ENCODE measurements around the gene TLK1. TPM values are rescaled to one million over a fixed set of nuclear protein-coding genes. Genes with fewer than 3 reads are reported as not detected.
A peak's percentile ranks its signal among the peaks of the same experiment; 100 is the strongest.

TLK1 gene
- total RNA-seq (2014; rRNA removed; shearing (Covaris generic)): 39.7 and 41.2 TPM in 2 replicates
- 37.0 and 45.0 TPM in 2 replicates for polyA plus RNA-seq (2016; fragmentation: Nextera tagmentation; extraction: Ambion mirVana)
- long read RNA-seq, partial matches to known transcripts: 10 of 28 reads
- long read RNA-seq, other reads (novel, unspliced or antisense): 18 of 28 reads

GRCh38 chr2:171160119-171160955 lies at the start of gene TLK1:
Gene TLK1, minus strand, starts transcription at chr2:171160893. Its CDS starts 465 bp downstream, at chr2:171160428.
- H3K4me3 Mint-ChIP-seq: peak within 1 kb of the TSS; percentile 89
- peak; percentile 72 for ATAC-seq
- peaks cover 46% of the 10 kb centered on the region for H3K4me1 ChIP-seq (ENCODE audit: insufficient read depth)
- no peaks in the 10 kb centered on the region; the same call in 1 of the 2 replicates for H3F3A ChIP-seq (replicated peaks; ENCODE audit: low read depth)
- H3K4me3 ChIP-seq: peak within 1 kb of the TSS; percentile 92
- peak; percentile 82 for DNase-seq (ENCODE audit: low spot score)
- peaks cover 9% of the 10 kb centered on the region for H3K27me3 Mint-ChIP-seq (ENCODE audit: insufficient read depth, low read depth, poor library complexity)
- H3K36me3 Mint-ChIP-seq (ENCODE audit: low read depth): peaks cover 7% of the 10 kb centered on the region; the same call in 1 of the 3 replicates
- H3K36me3 ChIP-seq (ENCODE audit: insufficient read depth): no peaks in the 10 kb centered on the region
- peaks cover 56% of the 10 kb centered on the region for H3K79me2 ChIP-seq (replicated peaks; ENCODE audit: insufficient read depth)
- peak within 1 kb of the TSS; percentile 86 for H3K4me2 ChIP-seq
- peaks cover 47% of the 10 kb centered on the region for H3K4me1 Mint-ChIP-seq
- TF ChIP-seq POLR2AphosphoS5 (IDR thresholded peaks at IDR 0.05; ENCODE audit: low read depth): peak; percentile 39; the same call in 1 of the 2 replicates
- no peak for TF ChIP-seq ZNF331 (CRISPR knock-in tag; IDR thresholded peaks at IDR 0.05; ENCODE audit: low read depth)
- peak; percentile 45; the same call in 1 of the 2 replicates for TF ChIP-seq CREB1 (CRISPR knock-in tag; IDR thresholded peaks at IDR 0.05; ENCODE audit: low read depth)
- H2AFZ ChIP-seq: peak within 1 kb of the TSS; percentile 84
- peaks cover 3% of the 10 kb centered on the region; the same call in 2 of the 3 replicates for H3K9me3 Mint-ChIP-seq
- peak within 1 kb of the TSS; percentile 96 for H3K27ac Mint-ChIP-seq
- peak within 1 kb of the TSS; percentile 99 for H3K27ac ChIP-seq (ENCODE audit: low read depth)
- no peaks in the 10 kb centered on the region for H3K27me3 ChIP-seq (ENCODE audit: insufficient read depth)
- peaks cover 20% of the 10 kb centered on the region; the same call in 1 of the 2 replicates for H4K20me1 ChIP-seq (replicated peaks; ENCODE audit: insufficient read depth)
- no peaks in the 10 kb centered on the region for H3K9me2 ChIP-seq (ENCODE audit: insufficient read depth)

DNA sequence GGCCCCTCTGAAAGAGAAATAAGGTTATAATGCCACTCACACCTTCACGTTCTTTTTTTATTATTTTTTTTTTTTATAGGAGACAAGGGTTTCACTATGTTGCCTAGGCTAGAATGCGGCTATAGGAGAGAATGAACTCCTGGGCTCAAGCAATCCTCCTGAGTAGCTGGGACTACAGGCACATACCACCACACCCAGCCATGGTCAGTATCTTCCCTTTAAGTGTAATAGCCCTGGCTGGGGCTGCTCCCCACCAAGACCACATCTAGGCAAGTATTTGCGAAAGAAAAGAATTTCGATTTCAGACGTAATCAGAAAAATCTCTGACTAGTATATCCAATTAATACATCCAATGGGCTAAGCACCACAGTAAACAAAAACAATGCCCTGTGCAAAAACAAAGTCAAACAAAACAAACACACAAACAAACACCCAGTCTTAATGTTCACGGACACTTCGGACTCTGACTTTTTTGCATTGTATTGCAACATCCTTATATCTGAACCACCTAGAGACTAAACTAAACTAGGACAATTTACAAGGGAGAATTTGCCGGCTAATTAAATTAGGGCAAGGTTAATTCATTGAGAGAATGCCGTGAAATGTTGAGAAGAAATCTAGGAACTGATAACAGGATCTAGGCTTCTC lies 49.6 kb upstream of the TLK1 start:
- no peak overlapping the region for H3K4me2 ChIP-seq
- peaks cover 3% of the 10 kb centered on the region; the same call in 2 of the 3 replicates for H3K36me3 Mint-ChIP-seq (ENCODE audit: low read depth)
- no peaks in the 10 kb centered on the region for H3K79me2 ChIP-seq (replicated peaks; ENCODE audit: insufficient read depth)
- peaks cover 41% of the 10 kb centered on the region for H3K4me1 ChIP-seq (ENCODE audit: insufficient read depth)
- H3K4me1 Mint-ChIP-seq: peaks cover 47% of the 10 kb centered on the region
- H3K27ac ChIP-seq (ENCODE audit: low read depth): peak overlapping the region; percentile 27; the same call in 1 of the 2 replicates
- peak overlapping the region; percentile 4; the same call in 1 of the 2 replicates for H3K27ac Mint-ChIP-seq
- H3K27me3 ChIP-seq (ENCODE audit: insufficient read depth): no peaks in the 10 kb centered on the region
- H3K36me3 ChIP-seq (ENCODE audit: insufficient read depth): no peaks in the 10 kb centered on the region; the same call in 1 of the 2 replicates
- H3F3A ChIP-seq (replicated peaks; ENCODE audit: low read depth): no peaks in the 10 kb centered on the region
- peak; percentile 14 for DNase-seq (ENCODE audit: low spot score)
- H3K4me3 Mint-ChIP-seq: no peak overlapping the region
- H4K20me1 ChIP-seq (replicated peaks; ENCODE audit: insufficient read depth): no peaks in the 10 kb centered on the region
- no peaks in the 10 kb centered on the region; the same call in 1 of the 3 replicates for H3K9me3 Mint-ChIP-seq
- no peaks in the 10 kb centered on the region for H3K9me2 ChIP-seq (ENCODE audit: insufficient read depth)
- peak overlapping the region; percentile 23; the same call in 1 of the 2 replicates for H2AFZ ChIP-seq
- H3K27me3 Mint-ChIP-seq (ENCODE audit: insufficient read depth, low read depth, poor library complexity): no peaks in the 10 kb centered on the region
- ATAC-seq: peak; percentile 65
- H3K4me3 ChIP-seq: no peak overlapping the region
- TF ChIP-seq, protein P1, sequence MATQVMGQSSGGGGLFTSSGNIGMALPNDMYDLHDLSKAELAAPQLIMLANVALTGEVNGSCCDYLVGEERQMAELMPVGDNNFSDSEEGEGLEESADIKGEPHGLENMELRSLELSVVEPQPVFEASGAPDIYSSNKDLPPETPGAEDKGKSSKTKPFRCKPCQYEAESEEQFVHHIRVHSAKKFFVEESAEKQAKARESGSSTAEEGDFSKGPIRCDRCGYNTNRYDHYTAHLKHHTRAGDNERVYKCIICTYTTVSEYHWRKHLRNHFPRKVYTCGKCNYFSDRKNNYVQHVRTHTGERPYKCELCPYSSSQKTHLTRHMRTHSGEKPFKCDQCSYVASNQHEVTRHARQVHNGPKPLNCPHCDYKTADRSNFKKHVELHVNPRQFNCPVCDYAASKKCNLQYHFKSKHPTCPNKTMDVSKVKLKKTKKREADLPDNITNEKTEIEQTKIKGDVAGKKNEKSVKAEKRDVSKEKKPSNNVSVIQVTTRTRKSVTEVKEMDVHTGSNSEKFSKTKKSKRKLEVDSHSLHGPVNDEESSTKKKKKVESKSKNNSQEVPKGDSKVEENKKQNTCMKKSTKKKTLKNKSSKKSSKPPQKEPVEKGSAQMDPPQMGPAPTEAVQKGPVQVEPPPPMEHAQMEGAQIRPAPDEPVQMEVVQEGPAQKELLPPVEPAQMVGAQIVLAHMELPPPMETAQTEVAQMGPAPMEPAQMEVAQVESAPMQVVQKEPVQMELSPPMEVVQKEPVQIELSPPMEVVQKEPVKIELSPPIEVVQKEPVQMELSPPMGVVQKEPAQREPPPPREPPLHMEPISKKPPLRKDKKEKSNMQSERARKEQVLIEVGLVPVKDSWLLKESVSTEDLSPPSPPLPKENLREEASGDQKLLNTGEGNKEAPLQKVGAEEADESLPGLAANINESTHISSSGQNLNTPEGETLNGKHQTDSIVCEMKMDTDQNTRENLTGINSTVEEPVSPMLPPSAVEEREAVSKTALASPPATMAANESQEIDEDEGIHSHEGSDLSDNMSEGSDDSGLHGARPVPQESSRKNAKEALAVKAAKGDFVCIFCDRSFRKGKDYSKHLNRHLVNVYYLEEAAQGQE (IDR thresholded peaks at IDR 0.05; ENCODE audit: unreplicated experiment): no peak
- TF ChIP-seq ZNF114 (CRISPR knock-in tag; IDR thresholded peaks at IDR 0.05) (no peak), ZNF331 (CRISPR knock-in tag; IDR thresholded peaks at IDR 0.05; ENCODE audit: low read depth) (no peak), NANOG (IDR thresholded peaks at IDR 0.05; ENCODE audit: borderline replicate concordance) (no peak), CTCF (conservative IDR thresholded peaks at IDR 0.05; ENCODE audit: low read depth in 2 of 2) (no peak), EZH2phosphoT487 (IDR thresholded peaks at IDR 0.05; ENCODE audit: unreplicated experiment) (no peak), JUNB (IDR thresholded peaks at IDR 0.05; ENCODE audit: unreplicated experiment) (no peak), STAT1 (IDR thresholded peaks at IDR 0.05; ENCODE audit: unreplicated experiment) (no peak), CREB1 (CRISPR knock-in tag; IDR thresholded peaks at IDR 0.05; ENCODE audit: low read depth) (no peak)
- TF ChIP-seq, protein P2, sequence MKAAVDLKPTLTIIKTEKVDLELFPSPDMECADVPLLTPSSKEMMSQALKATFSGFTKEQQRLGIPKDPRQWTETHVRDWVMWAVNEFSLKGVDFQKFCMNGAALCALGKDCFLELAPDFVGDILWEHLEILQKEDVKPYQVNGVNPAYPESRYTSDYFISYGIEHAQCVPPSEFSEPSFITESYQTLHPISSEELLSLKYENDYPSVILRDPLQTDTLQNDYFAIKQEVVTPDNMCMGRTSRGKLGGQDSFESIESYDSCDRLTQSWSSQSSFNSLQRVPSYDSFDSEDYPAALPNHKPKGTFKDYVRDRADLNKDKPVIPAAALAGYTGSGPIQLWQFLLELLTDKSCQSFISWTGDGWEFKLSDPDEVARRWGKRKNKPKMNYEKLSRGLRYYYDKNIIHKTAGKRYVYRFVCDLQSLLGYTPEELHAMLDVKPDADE (IDR thresholded peaks at IDR 0.05): no peak
